Activated T-helper 2 cell treated with anti-CD3 and anti-CD28 coated beads, Interferon-gamma antibody, Interleukin-2, Interleukin-4, amounts not matched to agents 10 μg/mL and 5 μg/mL and 100 μg/mL, durations not matched to agents 14 hours and 24 hours and 36 hours (primary cell): ENCODE data around the gene SEZ6. TPM values are rescaled to one million over a fixed set of nuclear protein-coding genes. Genes with fewer than 3 reads are reported as not detected.

Experiments used
- total RNA-seq: library from RNA; stranded (reverse); gene quantifications from 2 replicates; pipeline ENCODE4 v1.2.3, GENCODE V29; 2022

The SEZ6 gene
- total RNA-seq, 1 donor from 2014 or later, result not detected

Other genes starting within 250 kb of the SEZ6 start
- gene FAM222B, start 163.2 kb downstream of the SEZ6 start, total RNA-seq, result 19.6 and 23.0 TPM in 2 replicates
- 54.5 and 60.4 TPM in 2 replicates for gene ERAL1, start 151.0 kb downstream of the SEZ6 start, total RNA-seq
- gene FLOT2, start 108.3 kb downstream of the SEZ6 start, total RNA-seq, result 136 and 143 TPM in 2 replicates
- gene DHRS13, start 103.0 kb downstream of the SEZ6 start, total RNA-seq, result 30.6 and 32.9 TPM in 2 replicates
- gene PHF12, start 54.5 kb downstream of the SEZ6 start, total RNA-seq, result 59.5 and 62.1 TPM in 2 replicates
- 2.0 and 2.8 TPM in 2 replicates for gene PIPOX, start 37.1 kb upstream of the SEZ6 start, total RNA-seq
- 49.5 and 50.3 TPM in 2 replicates for gene MYO18A, start 174.4 kb upstream of the SEZ6 start, total RNA-seq
- not detected in 2 replicates for gene CRYBA1, start 240.8 kb upstream of the SEZ6 start, total RNA-seq